Mesenteric fat pad (tissue), 1 donor: Measurements from ENCODE around the gene IQCE. TPM values are rescaled to one million over a fixed set of nuclear protein-coding genes. Genes with fewer than 3 reads are reported as not detected.

ENCODE experiments used
- DNase-seq: peaks from one replicate; pipeline ENCODE4 v3.0.0-alpha.2; 2020; ENCODE audit warnings: low spot score
- total RNA-seq: library from RNA; stranded (reverse); fragmentation: NEBNext Ultra II Directional; extraction: Animal tissue kit (Norgen Biotek cat#: 25700); gene quantifications from one replicate; pipeline ENCODE4 v1.2.1, GENCODE V29; 2021
- donor health status: DM: yes; HTN: yes; CAD: no.

The IQCE gene
- total RNA-seq, 1 donor from 2014 or later = 14.4 TPM

- DNase-seq = no peak
Measured at GRCh38 chr7:2631946-2632732, 73.4 kb downstream of the IQCE start, which contains the start of gene TTYH3. TSS of gene TTYH3 (plus strand) at chr7:2631986. CDS start at chr7:2632156, 170 bp downstream.

DNA sequence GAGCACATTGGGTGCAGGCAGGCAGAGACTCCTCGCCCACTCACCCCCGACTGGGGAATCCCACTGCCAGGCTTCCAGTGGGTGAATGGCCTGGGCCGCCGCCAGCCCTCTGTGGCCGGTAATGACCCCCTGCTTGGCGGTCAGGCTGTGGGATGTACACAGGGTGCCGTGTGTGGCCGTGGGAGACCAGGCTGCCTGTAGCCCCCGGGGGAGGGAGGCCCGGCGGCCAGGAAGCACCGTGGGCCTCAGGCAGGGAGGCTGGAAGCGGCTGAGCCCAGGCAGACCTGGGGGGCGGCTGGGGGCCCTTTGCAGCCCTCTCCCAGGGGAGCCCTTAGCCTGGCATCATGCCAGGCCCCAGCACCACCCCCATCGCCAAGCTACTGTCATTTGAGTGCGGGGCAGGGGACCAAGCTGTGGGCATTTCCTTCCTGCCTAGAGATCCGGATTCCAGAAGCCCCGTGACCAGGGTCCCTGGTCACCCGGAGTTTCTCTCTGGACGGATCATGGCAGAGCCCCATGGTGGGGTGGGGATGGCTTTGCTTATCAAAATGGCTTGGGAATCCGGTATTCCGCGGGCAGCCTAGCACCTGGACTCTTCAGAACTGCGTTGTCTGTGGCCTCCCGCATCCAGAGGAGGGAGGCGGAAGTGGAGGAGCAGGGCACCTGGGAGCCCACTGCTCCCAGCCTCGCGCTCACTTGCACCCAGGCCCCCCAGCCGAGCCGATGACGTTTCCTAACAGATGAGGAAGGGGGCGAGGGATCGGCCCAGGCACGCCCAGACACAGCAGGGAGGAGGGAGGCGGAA, 74.2 kb downstream of the IQCE start:
- DNase-seq = no peak

DNA sequence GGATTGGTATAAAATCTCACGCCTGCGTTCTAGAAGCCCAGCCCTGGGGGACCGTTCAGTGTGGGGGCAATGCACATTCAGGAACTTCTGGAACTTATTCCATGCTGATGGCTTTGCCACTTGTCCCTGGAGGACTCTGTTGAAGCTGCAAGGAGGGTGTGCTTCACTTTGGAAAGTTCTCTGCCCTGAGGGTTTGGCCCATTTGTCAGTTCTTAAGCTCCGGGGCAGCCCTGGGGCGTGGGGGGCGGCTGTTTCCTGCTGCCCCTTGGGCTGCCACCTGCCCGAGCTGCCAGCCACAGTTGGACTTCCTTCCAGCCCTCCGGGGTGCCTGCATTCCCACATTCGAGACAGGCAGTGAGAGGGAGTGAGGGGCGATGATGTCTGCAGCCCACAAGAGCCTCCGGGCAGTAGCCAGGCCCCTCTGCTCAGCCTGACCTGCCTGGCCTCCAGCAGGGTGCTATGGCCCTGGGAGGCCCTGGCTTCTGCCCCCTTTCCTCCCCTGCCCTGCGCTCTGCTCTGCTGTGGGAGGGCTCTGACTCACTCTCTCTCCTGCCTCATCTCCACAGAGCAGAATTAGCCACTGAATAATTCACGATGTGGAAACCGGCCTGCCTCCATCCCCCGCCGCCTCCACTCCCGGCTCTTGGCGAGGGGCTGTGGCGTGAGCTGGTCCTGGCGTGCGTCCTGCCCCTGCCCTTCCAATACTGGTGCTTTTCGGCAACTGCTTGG, 74.9 kb downstream of the IQCE start:
- no peak for DNase-seq

GRCh38 chr7:2634267-2635145, 75.7 kb downstream of the IQCE start:
- no peak for DNase-seq

DNA sequence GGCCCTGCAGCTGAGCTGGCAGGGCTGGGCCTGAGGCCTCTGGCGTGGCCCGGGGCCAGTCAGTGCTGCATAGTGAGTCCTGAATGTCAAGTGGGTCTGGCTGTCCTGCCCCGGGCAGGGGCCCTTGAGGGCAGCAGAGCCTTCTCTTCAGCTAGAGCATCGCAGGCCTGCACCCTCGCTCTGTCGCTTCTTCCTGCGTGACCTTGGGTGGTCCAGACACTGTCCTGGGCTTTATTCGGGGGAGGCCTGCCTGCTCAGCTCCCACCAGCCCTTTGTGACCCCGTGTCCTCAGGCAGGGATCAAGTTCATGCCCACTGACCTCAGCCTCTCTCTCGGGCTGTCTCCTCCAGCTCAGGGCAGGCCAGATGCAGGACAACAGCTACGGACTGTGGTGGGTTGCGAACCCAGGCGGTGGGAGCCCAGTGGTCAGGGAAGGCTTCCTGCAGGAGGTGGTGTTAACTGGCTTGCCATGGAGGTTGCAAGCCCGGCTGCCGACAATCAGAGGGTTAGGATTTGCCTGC, 76.4 kb downstream of the IQCE start:
- no peak for DNase-seq

DNA sequence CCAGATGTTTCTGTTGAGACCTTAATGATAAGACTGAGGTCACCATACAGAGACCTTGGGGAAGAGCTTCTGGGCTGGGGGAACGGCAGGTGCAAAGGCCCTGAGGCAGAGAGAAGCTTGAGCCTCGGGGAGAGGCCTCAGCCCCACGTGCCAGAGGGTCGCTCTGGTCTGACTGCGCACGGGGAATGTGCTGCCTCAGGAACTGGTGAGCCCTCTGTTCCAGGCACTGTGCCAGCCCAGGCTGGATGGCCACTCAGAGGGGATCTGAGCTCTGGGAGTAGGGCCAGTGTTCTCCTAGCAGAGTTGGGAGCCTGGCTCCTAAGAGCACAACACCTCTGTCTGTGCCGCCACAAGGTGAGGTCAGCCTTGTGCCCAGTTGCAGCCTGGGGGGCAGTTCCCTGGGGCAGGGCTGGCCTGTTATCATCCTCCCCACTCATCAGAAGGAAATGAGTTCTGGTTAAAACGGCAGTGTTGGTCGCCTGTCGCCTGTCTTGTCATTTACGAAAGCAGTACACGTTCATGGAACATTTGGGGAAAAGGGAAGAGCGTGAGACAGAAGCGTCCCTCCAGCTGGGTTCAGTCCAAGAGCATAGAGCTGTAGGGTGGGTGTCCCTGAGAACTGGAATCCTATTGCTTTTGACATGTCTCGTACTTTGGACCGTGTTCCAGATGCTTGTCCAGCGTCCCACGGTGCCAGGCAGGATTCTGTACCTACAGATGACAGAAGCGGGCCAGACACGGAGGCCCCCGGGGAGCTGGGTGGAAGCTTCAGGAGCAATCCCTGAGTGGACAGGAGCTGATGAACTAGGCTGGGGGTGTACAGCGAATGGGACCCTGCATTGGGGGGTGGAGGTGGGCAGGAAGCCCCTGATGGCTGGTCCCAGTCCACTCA, 77.3 kb downstream of the IQCE start:
- no peak for DNase-seq

GRCh38 chr7:2637066-2637471, 78.3 kb downstream of the IQCE start:
- DNase-seq = no peak

DNA sequence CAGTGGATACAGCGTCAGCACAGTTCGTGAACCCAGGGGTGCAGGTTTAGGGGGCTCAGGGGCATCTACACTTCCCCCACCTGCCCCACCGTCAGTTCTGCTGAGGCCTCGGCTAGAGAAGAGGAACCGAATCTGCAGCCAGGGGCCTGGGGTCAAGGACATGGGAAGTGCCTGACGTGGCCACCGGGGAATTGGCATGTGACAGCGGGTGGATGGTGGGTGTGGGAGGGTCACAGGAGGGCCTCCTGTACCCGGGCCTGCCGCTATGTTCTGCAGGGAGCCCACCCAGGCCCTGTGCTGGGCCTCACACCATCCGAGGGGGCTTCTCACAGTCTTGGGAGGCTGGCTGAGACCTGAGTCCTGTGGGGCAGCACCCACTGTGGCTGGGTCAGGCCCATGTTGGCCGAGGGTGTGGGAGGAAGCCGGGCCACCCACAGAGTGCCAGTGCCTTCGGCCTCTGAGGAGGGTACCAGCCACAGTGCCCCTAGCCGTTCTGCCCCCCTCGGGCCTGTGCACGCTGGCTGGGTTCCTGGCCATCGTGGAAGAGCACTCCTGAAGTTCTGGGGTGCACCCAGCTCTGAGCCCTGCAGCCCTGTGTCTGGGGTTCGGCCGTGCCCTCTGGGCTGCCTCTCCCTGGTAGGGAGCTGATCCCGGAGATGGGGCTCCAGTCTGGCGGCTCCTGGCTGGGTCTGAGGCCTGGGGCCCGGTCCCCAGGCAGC, 78.9 kb downstream of the IQCE start:
- no peak for DNase-seq

DNA sequence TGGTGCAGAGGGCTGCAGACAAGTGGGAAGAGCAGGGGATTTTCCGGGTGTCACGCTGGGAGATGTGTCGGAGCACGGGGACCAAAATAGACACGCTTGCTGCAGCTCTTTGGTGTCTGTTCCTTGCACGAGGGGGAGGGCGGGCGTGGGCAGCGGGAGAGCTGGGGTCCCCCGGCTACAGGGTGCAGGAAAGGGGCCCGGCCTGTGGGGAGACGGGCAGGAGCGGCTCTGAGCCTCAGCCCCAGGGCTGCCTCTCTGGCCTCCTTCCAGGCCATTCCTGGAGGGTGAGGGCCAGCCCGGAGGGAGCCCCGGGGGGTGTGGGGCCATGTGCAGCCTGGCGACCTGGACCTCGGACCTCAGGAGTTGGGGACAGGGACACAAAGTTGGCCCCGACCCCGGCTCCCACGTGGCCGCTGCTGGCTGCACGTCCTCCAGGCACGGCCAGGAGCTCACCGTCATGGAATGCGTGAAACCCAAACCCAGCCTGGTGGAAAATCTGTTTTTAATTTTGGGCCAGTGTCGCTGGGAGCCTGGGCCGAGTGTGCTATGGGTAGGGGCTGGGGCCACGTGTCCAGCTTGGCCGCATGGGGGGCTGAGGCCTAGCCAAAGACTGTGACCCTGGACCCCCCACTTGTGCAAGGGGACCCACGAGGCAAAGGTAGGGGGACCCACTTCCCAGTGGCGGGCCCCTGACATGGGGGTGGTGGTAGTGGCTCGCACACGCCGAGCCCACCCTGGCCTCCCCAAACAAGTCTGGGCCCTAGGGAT, 79.6 kb downstream of the IQCE start:
- DNase-seq = no peak

- DNase-seq = no peak
Measured at GRCh38 chr7:2639181-2639681, 80.5 kb downstream of the IQCE start.

DNA sequence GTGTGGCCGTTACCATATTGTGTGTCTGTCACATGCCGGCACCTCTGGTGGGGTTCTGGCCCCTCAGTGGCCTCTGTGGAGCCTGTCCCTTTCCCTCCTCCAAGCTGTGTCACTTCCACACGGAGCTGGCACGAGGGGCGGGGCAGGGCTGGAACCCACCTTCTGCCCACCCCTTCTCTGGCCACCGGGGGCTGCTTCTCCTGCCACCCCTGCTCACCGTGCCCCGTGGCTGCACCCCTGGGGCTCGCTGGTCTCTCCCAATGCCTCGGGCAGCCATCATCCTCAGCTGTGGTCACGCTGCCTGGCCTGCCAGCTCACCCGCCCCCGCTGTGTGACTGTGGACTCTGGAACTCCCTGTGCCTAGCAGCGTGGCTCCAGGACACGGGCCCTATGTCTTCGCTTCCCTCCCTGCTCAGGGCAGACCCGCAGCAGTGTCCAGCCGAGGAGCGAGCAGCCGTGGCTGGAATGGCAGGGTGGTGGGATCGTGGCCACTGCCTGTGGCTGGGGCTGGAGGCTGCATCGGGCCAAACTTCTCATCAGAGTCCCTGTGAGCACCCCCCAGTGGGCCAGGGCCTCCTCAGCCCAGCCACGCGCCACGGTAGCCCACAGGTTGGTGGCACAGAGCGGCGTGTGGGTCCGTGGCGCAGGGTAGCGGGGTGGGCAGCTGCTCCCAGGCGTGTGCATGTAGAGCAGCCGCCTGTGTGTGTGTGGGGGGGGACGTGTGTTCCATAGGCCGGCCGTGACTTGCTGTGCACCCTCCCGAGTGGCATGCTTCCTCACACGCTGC, 81.1 kb downstream of the IQCE start:
- DNase-seq = no peak

DNA sequence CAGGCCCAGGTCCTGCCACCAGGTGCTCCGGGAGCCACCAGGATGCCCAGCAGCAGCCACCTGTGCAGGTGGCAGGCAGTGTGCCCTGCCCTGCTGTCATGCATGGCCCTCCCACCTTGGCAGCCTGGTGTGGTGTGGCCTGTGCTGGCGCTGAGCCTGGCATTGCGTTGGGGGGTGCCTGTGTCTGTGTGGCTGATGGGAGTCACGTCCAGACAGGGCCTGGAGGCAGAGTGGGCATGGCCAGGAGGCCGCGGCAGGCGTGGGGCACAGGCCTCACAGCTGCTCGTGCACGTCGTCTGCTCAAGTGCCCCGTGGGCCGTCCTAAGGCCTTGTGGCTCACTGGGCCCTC, 81.7 kb downstream of the IQCE start:
- no peak for DNase-seq

DNA sequence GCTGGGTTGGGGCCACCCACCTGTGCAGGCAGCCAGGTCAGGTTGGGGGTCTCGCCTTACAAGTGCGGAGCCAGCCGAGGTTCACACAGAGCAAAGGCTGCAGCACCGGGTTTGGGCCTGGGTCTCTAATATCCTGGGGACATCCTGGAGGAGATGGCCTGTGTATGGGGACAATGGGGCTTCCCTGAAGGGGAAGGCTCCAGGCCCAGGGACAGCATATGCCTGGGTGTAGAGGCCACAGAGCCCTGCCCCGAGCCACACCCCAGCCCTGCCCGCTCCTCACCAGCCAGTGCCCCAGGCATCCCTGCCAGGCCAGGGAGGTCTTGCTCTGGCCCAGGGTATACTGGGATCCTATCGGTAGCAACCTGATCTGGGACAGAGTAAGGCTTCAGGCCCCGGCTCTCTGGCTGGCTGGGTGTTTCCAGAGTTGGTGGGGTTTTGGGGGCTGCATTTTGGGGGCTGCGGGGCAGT, 82.1 kb downstream of the IQCE start:
- DNase-seq = no peak

GRCh38 chr7:2641406-2642393, 82.9 kb downstream of the IQCE start:
- peak; percentile 95 for DNase-seq

GRCh38 chr7:2643386-2644219, 84.8 kb downstream of the IQCE start:
- DNase-seq = no peak
